ENCODE results near the gene CNOT1. TPM values are rescaled to one million over a fixed set of nuclear protein-coding genes. Genes with fewer than 3 reads are reported as not detected.

Gene CNOT1
- total RNA-seq, 6 donors from 2014 or later = 78.9 to 158 (median 151) TPM

- DNase-seq = no peak
- no peaks in the 10 kb centered on the region for H3K4me1 ChIP-seq
- H3K4me3 ChIP-seq = no peak overlapping the region
- H3K27me3 ChIP-seq = no peaks in the 10 kb centered on the region
- no peak for ATAC-seq (ENCODE audit: low FRiP score in 2 of 2)
- TF ChIP-seq POLR2AphosphoS5 (IDR thresholded peaks at IDR 0.05) (no peak), EP300 (IDR thresholded peaks at IDR 0.05) (no peak), CTCF (IDR thresholded peaks at IDR 0.05) (no peak), POLR2A (IDR thresholded peaks at IDR 0.05) (no peak)
- H3K36me3 ChIP-seq = no peaks in the 10 kb centered on the region
- no peaks in the 10 kb centered on the region for H3K9me3 ChIP-seq
- no peak overlapping the region for H3K27ac ChIP-seq
- 81 to 83% methylated on average over 4 of the region's 4 CpGs for WGBS, 2 donors
Measured at GRCh38 chr16:58656899-58657298, 27.3 kb upstream of the CNOT1 start.

- Histone ChIP-seq H3K27ac (no peak overlapping the region), H3K27me3 (no peaks in the 10 kb centered on the region), H3K4me1 (no peaks in the 10 kb centered on the region), H3K4me3 (no peak overlapping the region), H3K36me3 (no peaks in the 10 kb centered on the region), H3K9me3 (no peaks in the 10 kb centered on the region)
- TF ChIP-seq POLR2A (IDR thresholded peaks at IDR 0.05) (no peak), POLR2AphosphoS5 (IDR thresholded peaks at IDR 0.05) (no peak), EP300 (IDR thresholded peaks at IDR 0.05) (no peak), CTCF (IDR thresholded peaks at IDR 0.05) (no peak)
- no peak for DNase-seq
- no peak for ATAC-seq (ENCODE audit: low FRiP score in 2 of 2)
- WGBS, 2 donors = 82 to 84% methylated on average over 8 of the region's 8 CpGs
Measured at GRCh38 chr16:58655215-58655596, 25.6 kb upstream of the CNOT1 start.

- no peaks in the 10 kb centered on the region for H3K4me1 ChIP-seq
- ATAC-seq (ENCODE audit: low FRiP score in 2 of 2) = no peak
- H3K4me3 ChIP-seq = no peak overlapping the region
- no peaks in the 10 kb centered on the region for H3K27me3 ChIP-seq
- H3K9me3 ChIP-seq = no peaks in the 10 kb centered on the region
- TF ChIP-seq EP300 (IDR thresholded peaks at IDR 0.05) = no peak
- no peaks in the 10 kb centered on the region for H3K36me3 ChIP-seq
- WGBS, 2 donors = 74 to 82% methylated on average over 7 of the region's 7 CpGs
- DNase-seq = no peak
- no peak overlapping the region for H3K27ac ChIP-seq
Measured at GRCh38 chr16:58654560-58655214, 25.1 kb upstream of the CNOT1 start.

- Histone ChIP-seq H3K27ac (no peak overlapping the region), H3K9me3 (no peaks in the 10 kb centered on the region), H3K27me3 (no peaks in the 10 kb centered on the region), H3K4me3 (no peak overlapping the region), H3K36me3 (no peaks in the 10 kb centered on the region), H3K4me1 (no peaks in the 10 kb centered on the region)
- TF ChIP-seq POLR2AphosphoS5 (IDR thresholded peaks at IDR 0.05) = no peak
- no peak for TF ChIP-seq CTCF (IDR thresholded peaks at IDR 0.05)
- no peak for TF ChIP-seq EP300 (IDR thresholded peaks at IDR 0.05)
- DNase-seq (no peak), ATAC-seq (ENCODE audit: low FRiP score in 2 of 2) (no peak)
- 52% methylated on average over 3 of the region's 3 CpGs; no CpG with 5 or more reads in 1 of the 2 donors for WGBS, 2 donors
Measured at GRCh38 chr16:58652741-58653140, 23.1 kb upstream of the CNOT1 start.

GRCh38 chr16:58651965-58652348 lies 22.3 kb upstream of the CNOT1 start:
- no peak overlapping the region for H3K4me3 ChIP-seq
- H3K27ac ChIP-seq = no peak overlapping the region
- H3K9me3 ChIP-seq = no peaks in the 10 kb centered on the region
- TF ChIP-seq POLR2AphosphoS5 (IDR thresholded peaks at IDR 0.05) (no peak), POLR2A (IDR thresholded peaks at IDR 0.05) (no peak), EP300 (IDR thresholded peaks at IDR 0.05) (no peak), CTCF (IDR thresholded peaks at IDR 0.05) (no peak)
- WGBS, 2 donors = 73 to 75% methylated on average over 3 of the region's 3 CpGs
- no peaks in the 10 kb centered on the region for H3K36me3 ChIP-seq
- ATAC-seq (ENCODE audit: low FRiP score in 2 of 2) = no peak
- DNase-seq = no peak
- no peaks in the 10 kb centered on the region for H3K27me3 ChIP-seq
- H3K4me1 ChIP-seq = no peaks in the 10 kb centered on the region

Measured in upper lobe of left lung (tissue), 6 donors.